Dermis blood vessel endothelial cell (primary cell): ENCODE data around the gene GLRA3. TPM values are rescaled to one million over a fixed set of nuclear protein-coding genes. Genes with fewer than 3 reads are reported as not detected.
"Not testable (repeated sequence)": the region's sequence is repeated elsewhere in the genome, so short reads cannot be mapped to it uniquely, and the experiment has no call there.

Experiments used
- DNase-seq: peaks from one replicate; pipeline ENCODE4 v3.0.0; 2010
- total RNA-seq: library from RNA; depleted of rRNA; stranded (reverse); fragments of >200 nt; gene quantifications from 2 replicates; pipeline ENCODE4 v1.2.3, GENCODE V29; 2014

Gene GLRA3
- total RNA-seq, result not detected in 2 replicates

DNA sequence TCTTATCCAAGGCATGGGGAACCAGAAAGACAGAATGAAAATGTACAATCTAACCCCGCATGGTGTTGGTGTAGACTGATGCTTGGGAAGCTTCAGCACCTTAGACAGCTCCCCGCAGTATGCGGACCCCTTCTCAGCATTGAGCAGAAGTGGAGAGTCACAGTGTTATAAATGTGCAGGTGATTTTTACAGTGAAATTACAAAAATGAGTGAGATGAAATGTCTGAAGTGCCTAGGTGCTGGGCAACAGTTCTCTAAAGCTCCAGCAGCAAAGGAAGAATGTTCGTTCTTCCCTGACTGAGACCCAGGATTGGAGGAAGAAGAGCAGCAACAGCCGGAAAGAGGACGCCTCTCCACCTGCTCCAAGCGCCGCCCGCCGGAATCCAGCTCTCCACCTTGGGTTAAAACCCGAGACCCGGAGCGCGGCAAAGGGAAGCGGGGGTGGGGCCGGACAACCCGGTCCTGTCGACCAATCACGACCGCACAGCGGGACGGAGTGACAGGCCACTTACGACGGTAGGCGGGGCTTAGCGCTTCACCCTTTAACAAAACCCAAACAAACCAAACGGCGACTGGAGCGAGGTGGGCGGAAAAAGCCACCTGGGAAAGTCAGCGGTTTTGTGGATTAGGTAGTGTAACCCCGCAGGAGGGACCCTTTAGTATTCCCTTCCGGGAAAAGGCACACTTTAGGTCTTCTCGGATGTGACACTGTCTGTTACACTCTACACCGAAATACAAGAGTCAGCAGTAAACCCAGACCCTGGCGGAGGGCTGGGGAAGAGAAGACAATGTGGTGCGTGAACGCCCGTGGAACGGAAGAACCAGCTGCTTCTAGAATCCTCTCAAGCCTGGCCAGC, at the start of gene GLRA3:
TSS of gene GLRA3 (minus strand) at position 403 of the 857 bp plus-strand sequence. CDS start 436 bp downstream, outside the sequence.
- DNase-seq, result no peak

DNA sequence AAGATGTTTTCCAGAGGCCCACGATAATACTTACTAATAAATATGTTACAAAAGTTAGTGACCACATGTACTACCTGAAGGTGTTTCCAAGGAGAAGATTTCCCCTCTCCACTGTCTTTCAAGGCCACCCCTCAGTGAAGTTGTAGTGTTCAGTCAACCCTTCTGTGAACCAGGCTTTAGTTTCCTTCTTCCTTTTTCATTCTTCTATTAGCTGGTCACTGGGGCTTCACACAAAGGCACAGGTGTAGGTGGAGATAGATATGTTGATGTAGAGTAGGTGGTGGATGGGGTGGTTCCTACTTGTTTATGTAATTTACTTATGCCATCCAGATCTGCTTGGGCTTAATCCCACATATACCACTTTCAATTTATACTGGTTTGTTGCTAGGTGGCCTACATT, 45.9 kb upstream of the GLRA3 start:
- no peak for DNase-seq

DNA sequence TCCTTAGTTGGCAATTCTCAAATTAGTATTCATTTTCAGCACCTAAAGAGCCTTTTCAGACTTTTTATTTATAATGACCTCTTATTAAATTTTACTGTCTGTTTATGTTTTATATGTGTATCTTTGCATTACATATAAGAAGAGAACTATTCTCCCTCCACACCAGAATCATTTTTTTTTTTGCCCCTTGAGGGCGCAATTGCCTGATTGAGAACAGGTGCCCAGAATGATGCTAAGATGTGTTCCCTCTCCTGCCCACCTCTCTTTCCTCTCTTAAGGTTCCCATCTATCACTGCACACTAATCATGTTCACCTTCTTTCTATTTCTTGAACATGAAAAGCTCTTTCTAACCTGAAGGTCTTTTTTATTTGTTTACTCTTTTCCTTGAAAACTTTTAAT, 44.9 kb upstream of the GLRA3 start:
- no peak for DNase-seq

DNA sequence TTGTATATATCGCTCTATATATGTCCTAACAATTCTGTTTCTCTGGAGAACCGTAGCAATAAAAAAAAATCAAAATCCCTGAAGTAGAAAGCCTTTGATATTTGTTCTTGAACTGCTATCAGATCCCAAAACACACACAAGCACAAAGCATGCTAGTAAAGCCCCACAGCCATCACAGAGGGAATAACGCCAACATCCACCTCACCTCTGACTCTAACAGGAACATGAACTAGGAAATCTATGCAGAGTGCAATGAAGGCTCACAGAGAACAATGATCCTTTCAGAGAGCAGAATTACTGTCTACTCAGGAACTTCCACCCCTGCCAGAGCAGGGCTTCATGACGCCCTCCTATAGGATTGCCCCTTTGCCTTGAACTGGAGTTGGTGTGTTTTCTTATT, 44.1 kb upstream of the GLRA3 start:
- DNase-seq, result not testable (repeated sequence)

- no peak for DNase-seq
Measured at GRCh38 chr4:174871407-174871806, 42.4 kb upstream of the GLRA3 start.

GRCh38 chr4:174870311-174870710, 41.3 kb upstream of the GLRA3 start:
- DNase-seq, result no peak

GRCh38 chr4:174869339-174869738, 40.3 kb upstream of the GLRA3 start:
- no peak for DNase-seq

- DNase-seq, result no peak
Measured at GRCh38 chr4:174867903-174868302, 38.9 kb upstream of the GLRA3 start.

GRCh38 chr4:174865418-174865985, 36.5 kb upstream of the GLRA3 start:
- DNase-seq, result no peak

DNA sequence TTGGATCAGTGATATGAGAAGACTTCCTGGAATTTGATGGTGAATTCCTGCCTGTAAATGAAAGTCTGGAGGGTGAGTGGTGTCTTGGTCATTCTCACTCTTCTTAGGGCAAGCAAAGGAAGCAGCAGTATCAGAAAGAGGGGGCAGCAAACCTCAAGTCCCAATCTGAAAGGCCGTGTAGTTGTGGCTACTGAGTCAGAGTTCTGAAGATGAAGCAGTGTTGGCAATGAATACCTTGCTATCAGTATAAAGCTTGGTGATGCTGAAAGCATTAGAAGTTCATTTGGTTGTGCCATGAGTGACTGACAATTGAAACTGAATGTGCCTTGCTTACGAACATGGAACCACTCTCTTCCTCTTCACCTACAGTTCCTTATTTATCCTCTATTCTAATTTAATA, 35.0 kb upstream of the GLRA3 start:
- no peak for DNase-seq

DNA sequence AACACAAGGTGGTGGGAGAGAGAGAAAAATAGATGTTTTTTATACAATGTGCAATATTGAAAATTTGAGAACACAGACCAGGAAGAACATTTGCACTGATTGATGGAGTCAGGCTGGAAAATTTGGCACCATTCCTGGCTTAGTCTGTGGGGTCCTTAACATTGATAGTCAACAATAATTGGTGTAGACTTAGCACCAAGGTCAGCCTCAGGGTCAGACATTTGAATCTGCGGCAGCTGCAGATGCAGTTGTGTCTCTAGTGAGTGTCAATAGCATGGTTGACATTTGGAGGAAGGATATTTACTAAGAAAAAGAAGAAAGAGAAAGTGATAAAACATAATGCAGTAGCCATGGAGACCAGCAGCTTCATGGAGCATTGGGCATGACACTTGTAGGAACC, 31.5 kb upstream of the GLRA3 start:
- no peak for DNase-seq

DNA sequence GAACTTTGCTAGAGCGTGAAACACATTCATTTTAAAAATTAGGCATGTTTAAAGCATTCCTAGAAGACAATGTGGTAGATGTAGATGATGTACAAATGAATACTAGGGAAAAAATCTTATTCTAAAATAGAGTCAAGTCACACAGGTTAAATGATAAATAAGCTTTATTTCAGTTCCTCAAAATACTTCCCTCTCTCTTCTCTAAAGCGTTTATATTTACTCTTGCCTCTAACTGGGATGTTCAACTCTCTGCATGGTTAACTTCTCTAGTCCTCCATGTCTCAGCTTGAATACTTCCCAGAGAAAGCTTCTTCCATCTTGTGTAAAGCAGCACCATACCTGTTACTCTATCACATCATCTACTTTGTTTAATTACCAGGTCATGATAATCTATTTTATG, 30.9 kb upstream of the GLRA3 start:
- DNase-seq, result no peak

- DNase-seq, result no peak
Measured at GRCh38 chr4:174856926-174857800, 28.1 kb upstream of the GLRA3 start.

- no peak for DNase-seq
Measured at GRCh38 chr4:174855050-174855449, 26.0 kb upstream of the GLRA3 start.

- no peak for DNase-seq
Measured at GRCh38 chr4:174853629-174854028, 24.6 kb upstream of the GLRA3 start.

GRCh38 chr4:174848596-174848995, 19.5 kb upstream of the GLRA3 start:
- no peak for DNase-seq

DNA sequence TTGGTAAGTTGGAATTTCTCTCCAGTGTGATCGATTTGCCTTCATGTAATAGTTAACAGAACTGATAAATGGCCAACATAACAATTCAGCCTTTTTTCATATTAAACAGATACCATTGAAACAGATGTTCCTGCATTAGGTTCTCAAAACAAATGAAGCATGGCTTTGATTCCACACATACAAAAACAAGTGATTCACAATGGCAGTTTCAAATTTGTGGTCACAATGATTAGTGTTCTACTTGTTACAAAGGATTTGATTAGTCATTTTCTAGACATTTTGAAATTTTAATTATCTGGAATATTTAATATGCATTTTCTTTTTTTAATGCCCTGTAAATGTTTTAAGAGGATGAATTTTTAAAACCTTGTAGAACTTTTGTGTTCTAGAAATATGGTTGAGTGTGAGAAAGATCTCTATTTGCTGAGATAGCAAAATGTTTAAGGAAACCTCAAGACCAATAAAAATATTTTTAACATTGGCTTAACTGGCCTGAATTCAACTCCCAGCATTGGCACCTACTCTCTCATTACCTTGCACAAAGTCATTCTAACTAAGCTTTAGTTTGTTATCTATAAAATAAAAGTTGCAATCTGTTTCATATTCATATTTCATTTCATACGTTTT, 18.9 kb upstream of the GLRA3 start:
- DNase-seq, result no peak

DNA sequence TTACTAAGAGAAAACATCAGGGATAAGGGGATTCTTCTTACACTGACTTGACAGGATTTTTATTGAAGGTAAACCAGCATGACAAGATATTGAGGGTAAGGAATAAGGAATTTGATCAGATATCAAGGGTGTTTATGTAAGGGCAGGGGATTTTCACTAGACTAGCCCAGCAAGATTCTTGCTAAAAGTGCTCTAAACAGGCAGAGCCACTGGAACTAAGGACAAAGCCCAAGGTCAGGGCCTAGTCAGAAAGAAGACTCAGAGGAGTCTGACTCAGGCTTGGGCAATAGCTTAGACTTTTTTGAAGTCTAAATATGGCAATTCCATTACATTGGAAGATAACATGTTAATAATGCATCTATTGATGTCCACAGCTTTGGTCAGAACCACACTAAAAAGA, 6.5 kb upstream of the GLRA3 start:
- DNase-seq, result no peak

DNA sequence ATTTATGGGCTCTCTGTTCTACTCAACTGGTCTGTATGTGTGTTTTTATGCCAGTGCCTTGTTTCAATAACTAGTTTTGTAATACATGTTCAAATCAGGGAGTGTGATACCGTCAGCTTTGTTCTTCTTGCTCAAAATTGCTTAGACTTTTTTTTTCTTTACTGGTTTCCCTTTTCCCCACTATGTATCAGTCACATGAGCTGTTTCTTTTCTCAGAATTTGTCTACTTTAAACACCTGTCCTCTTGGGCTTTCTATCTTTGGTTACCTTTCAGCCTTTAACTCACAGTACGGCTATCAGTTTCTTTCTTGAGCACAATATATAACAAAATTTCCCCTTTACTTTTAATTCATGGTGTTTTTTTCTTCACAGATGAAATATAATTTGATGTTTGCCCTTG, 5.4 kb upstream of the GLRA3 start:
- DNase-seq, result no peak

- DNase-seq, result no peak
Measured at GRCh38 chr4:174826660-174827059, 2.4 kb downstream of the GLRA3 start.

GRCh38 chr4:174815282-174815681, 13.8 kb downstream of the GLRA3 start:
- no peak for DNase-seq

- no peak for DNase-seq
Measured at GRCh38 chr4:174813292-174813691, 15.8 kb downstream of the GLRA3 start.

DNA sequence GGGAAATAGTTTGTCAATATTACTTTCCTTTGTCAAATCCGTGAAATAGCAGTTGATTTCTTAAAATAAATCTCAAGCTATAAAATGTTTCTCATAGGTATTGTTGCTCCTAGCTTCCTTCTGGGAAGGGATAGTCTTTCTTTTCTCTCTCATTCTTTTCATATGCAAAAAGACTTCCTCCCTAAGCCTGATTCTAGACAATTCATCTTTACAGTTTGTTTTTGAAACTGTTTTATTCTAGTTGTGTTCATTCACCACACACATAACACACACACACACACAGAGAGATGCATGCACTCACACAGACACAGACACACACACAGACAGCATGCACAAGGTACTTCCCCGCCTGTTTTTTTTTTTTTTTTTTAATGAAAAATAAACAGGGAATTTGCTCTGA, 18.2 kb downstream of the GLRA3 start:
- DNase-seq, result no peak
